ENCODE results near the gene FAM163B.

DNA sequence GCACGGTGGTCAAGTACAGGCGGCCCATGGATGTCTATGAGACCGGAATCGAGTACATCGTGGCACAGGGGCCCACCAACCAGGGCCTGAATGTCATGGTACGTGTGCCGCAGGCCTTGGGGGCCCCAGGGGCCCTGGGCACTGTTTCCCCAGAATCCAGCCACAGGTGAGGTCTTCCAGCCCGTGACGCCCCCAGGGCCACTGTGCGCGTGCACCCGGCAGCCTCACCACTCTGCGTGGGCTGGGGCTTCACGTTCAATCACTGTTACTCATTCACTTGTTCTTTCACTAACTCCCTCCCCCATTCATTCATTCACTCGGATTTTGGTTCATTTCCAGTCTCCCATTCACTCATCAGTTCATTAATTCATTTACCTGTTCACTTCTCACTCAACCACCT, 62.1 kb downstream of the FAM163B start:
- TF ChIP-seq POLR2A (IDR thresholded peaks at IDR 0.05) = no peak
- no peak for TF ChIP-seq CTCF (IDR thresholded peaks at IDR 0.05 in 8 of 11, conservative IDR thresholded peaks at IDR 0.05 in 3 of 11)
- TF ChIP-seq POLR2AphosphoS5 (IDR thresholded peaks at IDR 0.05) = no peak
